Measurements from ENCODE around the gene TCF12. TPM values are rescaled to one million over a fixed set of nuclear protein-coding genes. Genes with fewer than 3 reads are reported as not detected.

Gene TCF12
- total RNA-seq, 1 donor from 2014 or later = 207 TPM

- TF ChIP-seq CTCF (conservative IDR thresholded peaks at IDR 0.05) = no peak
- Mint-ChIP-seq H3K27me3 (ENCODE audit: low read depth) (no peaks in the 10 kb centered on the region), H3K4me1 (peaks cover 46% of the 10 kb centered on the region), H3K27ac (ENCODE audit: unreplicated experiment) (no peak overlapping the region), H3K36me3 (ENCODE audit: low read depth) (no peaks in the 10 kb centered on the region), H3K9me3 (no peaks in the 10 kb centered on the region), H3K4me3 (no peak overlapping the region)
- DNase-seq (ENCODE audit: low read depth, low spot score) = no peak
Measured at GRCh38 chr15:56963710-56964109, 45.3 kb downstream of the TCF12 start.

GRCh38 chr15:56964182-56964581, 45.7 kb downstream of the TCF12 start:
- Mint-ChIP-seq H3K4me1 (peaks cover 47% of the 10 kb centered on the region), H3K4me3 (no peak overlapping the region), H3K9me3 (no peaks in the 10 kb centered on the region), H3K36me3 (ENCODE audit: low read depth) (no peaks in the 10 kb centered on the region), H3K27me3 (ENCODE audit: low read depth) (no peaks in the 10 kb centered on the region), H3K27ac (ENCODE audit: unreplicated experiment) (no peak overlapping the region)
- no peak for DNase-seq (ENCODE audit: low read depth, low spot score)
- no peak for TF ChIP-seq CTCF (conservative IDR thresholded peaks at IDR 0.05)

GRCh38 chr15:56965231-56966013, 47.0 kb downstream of the TCF12 start:
- H3K27ac Mint-ChIP-seq (ENCODE audit: unreplicated experiment) = no peak overlapping the region
- H3K9me3 Mint-ChIP-seq = peaks cover 4% of the 10 kb centered on the region
- DNase-seq (ENCODE audit: low read depth, low spot score) = no peak
- H3K4me3 Mint-ChIP-seq = no peak overlapping the region
- H3K36me3 Mint-ChIP-seq (ENCODE audit: low read depth) = peaks cover 3% of the 10 kb centered on the region
- no peak for TF ChIP-seq CTCF (conservative IDR thresholded peaks at IDR 0.05)
- H3K27me3 Mint-ChIP-seq (ENCODE audit: low read depth) = no peaks in the 10 kb centered on the region
- peaks cover 51% of the 10 kb centered on the region for H3K4me1 Mint-ChIP-seq

- Mint-ChIP-seq H3K9me3 (peaks cover 4% of the 10 kb centered on the region), H3K36me3 (ENCODE audit: low read depth) (peaks cover 3% of the 10 kb centered on the region), H3K4me1 (peaks cover 54% of the 10 kb centered on the region), H3K27me3 (ENCODE audit: low read depth) (no peaks in the 10 kb centered on the region), H3K4me3 (no peak overlapping the region), H3K27ac (ENCODE audit: unreplicated experiment) (no peak overlapping the region)
- DNase-seq (ENCODE audit: low read depth, low spot score) = no peak
- no peak for TF ChIP-seq CTCF (conservative IDR thresholded peaks at IDR 0.05)
Measured at GRCh38 chr15:56967336-56967735, 48.9 kb downstream of the TCF12 start.

GRCh38 chr15:56968256-56968655, 49.8 kb downstream of the TCF12 start:
- no peak for TF ChIP-seq CTCF (conservative IDR thresholded peaks at IDR 0.05)
- Mint-ChIP-seq H3K9me3 (peaks cover 4% of the 10 kb centered on the region), H3K4me3 (peak overlapping the region; percentile 22), H3K27me3 (ENCODE audit: low read depth) (no peaks in the 10 kb centered on the region), H3K27ac (ENCODE audit: unreplicated experiment) (no peak overlapping the region), H3K4me1 (peaks cover 48% of the 10 kb centered on the region), H3K36me3 (ENCODE audit: low read depth) (peaks cover 3% of the 10 kb centered on the region)
- no peak for DNase-seq (ENCODE audit: low read depth, low spot score)
